ENCODE data around the gene LDB2. TPM values are rescaled to one million over a fixed set of nuclear protein-coding genes. Genes with fewer than 3 reads are reported as not detected.

Gene LDB2
- total and polyA plus RNA-seq, 2 experiments from 2014 or later = 48.6 to 80.1 TPM

DNA sequence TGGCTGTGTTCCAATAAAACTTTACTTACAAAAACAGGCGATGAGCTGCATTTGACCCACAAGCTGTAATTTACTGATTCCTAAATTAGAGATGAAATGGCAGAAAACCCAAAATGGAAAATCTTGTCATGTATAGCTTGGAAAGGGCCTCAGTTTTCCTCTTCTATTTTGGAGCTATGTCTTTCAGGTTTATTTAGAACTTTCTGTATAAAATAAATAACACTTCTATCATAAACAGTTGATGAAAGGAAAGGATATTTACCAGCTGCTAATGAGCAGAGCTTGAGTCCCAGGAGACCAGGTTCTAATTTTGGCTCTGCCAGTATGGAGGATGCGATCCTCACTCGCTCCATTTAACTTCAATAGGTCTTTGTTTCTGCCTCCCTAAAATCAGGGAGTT is 213.5 kb downstream of the LDB2 start:
- Mint-ChIP-seq H3K4me3 (no peak overlapping the region), H3K9me3 (no peaks in the 10 kb centered on the region), H3K4me1 (peaks cover 40% of the 10 kb centered on the region), H3K27me3 (ENCODE audit: insufficient read depth, low read depth, poor library complexity) (peaks cover 4% of the 10 kb centered on the region), H3K36me3 (ENCODE audit: low read depth) (no peaks in the 10 kb centered on the region), H3K27ac (no peak overlapping the region)
- no peak for TF ChIP-seq ZNF114 (CRISPR knock-in tag; IDR thresholded peaks at IDR 0.05)
- TF ChIP-seq, protein P1, sequence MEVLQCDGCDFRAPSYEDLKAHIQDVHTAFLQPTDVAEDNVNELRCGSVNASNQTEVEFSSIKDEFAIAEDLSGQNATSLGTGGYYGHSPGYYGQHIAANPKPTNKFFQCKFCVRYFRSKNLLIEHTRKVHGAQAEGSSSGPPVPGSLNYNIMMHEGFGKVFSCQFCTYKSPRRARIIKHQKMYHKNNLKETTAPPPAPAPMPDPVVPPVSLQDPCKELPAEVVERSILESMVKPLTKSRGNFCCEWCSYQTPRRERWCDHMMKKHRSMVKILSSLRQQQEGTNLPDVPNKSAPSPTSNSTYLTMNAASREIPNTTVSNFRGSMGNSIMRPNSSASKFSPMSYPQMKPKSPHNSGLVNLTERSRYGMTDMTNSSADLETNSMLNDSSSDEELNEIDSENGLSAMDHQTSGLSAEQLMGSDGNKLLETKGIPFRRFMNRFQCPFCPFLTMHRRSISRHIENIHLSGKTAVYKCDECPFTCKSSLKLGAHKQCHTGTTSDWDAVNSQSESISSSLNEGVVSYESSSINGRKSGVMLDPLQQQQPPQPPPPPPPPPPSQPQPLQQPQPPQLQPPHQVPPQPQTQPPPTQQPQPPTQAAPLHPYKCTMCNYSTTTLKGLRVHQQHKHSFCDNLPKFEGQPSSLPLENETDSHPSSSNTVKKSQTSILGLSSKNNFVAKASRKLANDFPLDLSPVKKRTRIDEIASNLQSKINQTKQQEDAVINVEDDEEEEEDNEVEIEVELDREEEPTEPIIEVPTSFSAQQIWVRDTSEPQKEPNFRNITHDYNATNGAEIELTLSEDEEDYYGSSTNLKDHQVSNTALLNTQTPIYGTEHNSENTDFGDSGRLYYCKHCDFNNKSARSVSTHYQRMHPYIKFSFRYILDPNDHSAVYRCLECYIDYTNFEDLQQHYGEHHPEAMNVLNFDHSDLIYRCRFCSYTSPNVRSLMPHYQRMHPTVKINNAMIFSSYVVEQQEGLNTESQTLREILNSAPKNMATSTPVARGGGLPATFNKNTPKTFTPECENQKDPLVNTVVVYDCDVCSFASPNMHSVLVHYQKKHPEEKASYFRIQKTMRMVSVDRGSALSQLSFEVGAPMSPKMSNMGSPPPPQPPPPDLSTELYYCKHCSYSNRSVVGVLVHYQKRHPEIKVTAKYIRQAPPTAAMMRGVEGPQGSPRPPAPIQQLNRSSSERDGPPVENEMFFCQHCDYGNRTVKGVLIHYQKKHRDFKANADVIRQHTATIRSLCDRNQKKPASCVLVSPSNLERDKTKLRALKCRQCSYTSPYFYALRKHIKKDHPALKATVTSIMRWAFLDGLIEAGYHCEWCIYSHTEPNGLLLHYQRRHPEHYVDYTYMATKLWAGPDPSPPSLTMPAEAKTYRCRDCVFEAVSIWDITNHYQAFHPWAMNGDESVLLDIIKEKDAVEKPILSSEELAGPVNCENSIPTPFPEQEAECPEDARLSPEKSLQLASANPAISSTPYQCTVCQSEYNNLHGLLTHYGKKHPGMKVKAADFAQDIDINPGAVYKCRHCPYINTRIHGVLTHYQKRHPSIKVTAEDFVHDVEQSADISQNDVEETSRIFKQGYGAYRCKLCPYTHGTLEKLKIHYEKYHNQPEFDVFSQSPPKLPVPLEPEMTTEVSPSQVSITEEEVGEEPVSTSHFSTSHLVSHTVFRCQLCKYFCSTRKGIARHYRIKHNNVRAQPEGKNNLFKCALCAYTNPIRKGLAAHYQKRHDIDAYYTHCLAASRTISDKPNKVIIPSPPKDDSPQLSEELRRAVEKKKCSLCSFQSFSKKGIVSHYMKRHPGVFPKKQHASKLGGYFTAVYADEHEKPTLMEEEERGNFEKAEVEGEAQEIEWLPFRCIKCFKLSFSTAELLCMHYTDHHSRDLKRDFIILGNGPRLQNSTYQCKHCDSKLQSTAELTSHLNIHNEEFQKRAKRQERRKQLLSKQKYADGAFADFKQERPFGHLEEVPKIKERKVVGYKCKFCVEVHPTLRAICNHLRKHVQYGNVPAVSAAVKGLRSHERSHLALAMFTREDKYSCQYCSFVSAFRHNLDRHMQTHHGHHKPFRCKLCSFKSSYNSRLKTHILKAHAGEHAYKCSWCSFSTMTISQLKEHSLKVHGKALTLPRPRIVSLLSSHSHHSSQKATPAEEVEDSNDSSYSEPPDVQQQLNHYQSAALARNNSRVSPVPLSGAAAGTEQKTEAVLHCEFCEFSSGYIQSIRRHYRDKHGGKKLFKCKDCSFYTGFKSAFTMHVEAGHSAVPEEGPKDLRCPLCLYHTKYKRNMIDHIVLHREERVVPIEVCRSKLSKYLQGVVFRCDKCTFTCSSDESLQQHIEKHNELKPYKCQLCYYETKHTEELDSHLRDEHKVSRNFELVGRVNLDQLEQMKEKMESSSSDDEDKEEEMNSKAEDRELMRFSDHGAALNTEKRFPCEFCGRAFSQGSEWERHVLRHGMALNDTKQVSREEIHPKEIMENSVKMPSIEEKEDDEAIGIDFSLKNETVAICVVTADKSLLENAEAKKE (CRISPR knock-in tag; IDR thresholded peaks at IDR 0.05) = no peak
- no peak for TF ChIP-seq CREB1 (CRISPR knock-in tag; IDR thresholded peaks at IDR 0.05; ENCODE audit: low read depth)
- TF ChIP-seq, protein P2, sequence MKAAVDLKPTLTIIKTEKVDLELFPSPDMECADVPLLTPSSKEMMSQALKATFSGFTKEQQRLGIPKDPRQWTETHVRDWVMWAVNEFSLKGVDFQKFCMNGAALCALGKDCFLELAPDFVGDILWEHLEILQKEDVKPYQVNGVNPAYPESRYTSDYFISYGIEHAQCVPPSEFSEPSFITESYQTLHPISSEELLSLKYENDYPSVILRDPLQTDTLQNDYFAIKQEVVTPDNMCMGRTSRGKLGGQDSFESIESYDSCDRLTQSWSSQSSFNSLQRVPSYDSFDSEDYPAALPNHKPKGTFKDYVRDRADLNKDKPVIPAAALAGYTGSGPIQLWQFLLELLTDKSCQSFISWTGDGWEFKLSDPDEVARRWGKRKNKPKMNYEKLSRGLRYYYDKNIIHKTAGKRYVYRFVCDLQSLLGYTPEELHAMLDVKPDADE (IDR thresholded peaks at IDR 0.05) = no peak
- TF ChIP-seq STAT1 (IDR thresholded peaks at IDR 0.05; ENCODE audit: unreplicated experiment) = no peak
- TF ChIP-seq POLR2AphosphoS5 (IDR thresholded peaks at IDR 0.05; ENCODE audit: low read depth) = no peak
- TF ChIP-seq ZNF331 (CRISPR knock-in tag; IDR thresholded peaks at IDR 0.05; ENCODE audit: low read depth) = no peak
- no peak for TF ChIP-seq NANOG (IDR thresholded peaks at IDR 0.05; ENCODE audit: borderline replicate concordance)
- TF ChIP-seq EZH2phosphoT487 (IDR thresholded peaks at IDR 0.05; ENCODE audit: unreplicated experiment) = no peak
- TF ChIP-seq, protein P3, sequence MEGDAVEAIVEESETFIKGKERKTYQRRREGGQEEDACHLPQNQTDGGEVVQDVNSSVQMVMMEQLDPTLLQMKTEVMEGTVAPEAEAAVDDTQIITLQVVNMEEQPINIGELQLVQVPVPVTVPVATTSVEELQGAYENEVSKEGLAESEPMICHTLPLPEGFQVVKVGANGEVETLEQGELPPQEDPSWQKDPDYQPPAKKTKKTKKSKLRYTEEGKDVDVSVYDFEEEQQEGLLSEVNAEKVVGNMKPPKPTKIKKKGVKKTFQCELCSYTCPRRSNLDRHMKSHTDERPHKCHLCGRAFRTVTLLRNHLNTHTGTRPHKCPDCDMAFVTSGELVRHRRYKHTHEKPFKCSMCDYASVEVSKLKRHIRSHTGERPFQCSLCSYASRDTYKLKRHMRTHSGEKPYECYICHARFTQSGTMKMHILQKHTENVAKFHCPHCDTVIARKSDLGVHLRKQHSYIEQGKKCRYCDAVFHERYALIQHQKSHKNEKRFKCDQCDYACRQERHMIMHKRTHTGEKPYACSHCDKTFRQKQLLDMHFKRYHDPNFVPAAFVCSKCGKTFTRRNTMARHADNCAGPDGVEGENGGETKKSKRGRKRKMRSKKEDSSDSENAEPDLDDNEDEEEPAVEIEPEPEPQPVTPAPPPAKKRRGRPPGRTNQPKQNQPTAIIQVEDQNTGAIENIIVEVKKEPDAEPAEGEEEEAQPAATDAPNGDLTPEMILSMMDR (conservative IDR thresholded peaks at IDR 0.05; ENCODE audit: low read depth in 2 of 2) = no peak
- TF ChIP-seq JUNB (IDR thresholded peaks at IDR 0.05; ENCODE audit: unreplicated experiment) = no peak
- TF ChIP-seq, protein P4, sequence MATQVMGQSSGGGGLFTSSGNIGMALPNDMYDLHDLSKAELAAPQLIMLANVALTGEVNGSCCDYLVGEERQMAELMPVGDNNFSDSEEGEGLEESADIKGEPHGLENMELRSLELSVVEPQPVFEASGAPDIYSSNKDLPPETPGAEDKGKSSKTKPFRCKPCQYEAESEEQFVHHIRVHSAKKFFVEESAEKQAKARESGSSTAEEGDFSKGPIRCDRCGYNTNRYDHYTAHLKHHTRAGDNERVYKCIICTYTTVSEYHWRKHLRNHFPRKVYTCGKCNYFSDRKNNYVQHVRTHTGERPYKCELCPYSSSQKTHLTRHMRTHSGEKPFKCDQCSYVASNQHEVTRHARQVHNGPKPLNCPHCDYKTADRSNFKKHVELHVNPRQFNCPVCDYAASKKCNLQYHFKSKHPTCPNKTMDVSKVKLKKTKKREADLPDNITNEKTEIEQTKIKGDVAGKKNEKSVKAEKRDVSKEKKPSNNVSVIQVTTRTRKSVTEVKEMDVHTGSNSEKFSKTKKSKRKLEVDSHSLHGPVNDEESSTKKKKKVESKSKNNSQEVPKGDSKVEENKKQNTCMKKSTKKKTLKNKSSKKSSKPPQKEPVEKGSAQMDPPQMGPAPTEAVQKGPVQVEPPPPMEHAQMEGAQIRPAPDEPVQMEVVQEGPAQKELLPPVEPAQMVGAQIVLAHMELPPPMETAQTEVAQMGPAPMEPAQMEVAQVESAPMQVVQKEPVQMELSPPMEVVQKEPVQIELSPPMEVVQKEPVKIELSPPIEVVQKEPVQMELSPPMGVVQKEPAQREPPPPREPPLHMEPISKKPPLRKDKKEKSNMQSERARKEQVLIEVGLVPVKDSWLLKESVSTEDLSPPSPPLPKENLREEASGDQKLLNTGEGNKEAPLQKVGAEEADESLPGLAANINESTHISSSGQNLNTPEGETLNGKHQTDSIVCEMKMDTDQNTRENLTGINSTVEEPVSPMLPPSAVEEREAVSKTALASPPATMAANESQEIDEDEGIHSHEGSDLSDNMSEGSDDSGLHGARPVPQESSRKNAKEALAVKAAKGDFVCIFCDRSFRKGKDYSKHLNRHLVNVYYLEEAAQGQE (IDR thresholded peaks at IDR 0.05; ENCODE audit: unreplicated experiment) = no peak
- TF ChIP-seq EZH2 (IDR thresholded peaks at IDR 0.05; ENCODE audit: low read depth, unreplicated experiment) = no peak
- Histone ChIP-seq H3K27ac (ENCODE audit: low read depth) (no peak overlapping the region), H4K20me1 (replicated peaks; ENCODE audit: insufficient read depth) (no peaks in the 10 kb centered on the region), H3K79me2 (replicated peaks; ENCODE audit: insufficient read depth) (no peaks in the 10 kb centered on the region), H3K27me3 (ENCODE audit: insufficient read depth) (no peaks in the 10 kb centered on the region), H3K36me3 (ENCODE audit: insufficient read depth) (no peaks in the 10 kb centered on the region), H3K4me1 (ENCODE audit: insufficient read depth) (peaks cover 14% of the 10 kb centered on the region), H3K4me2 (no peak overlapping the region), H3K4me3 (no peak overlapping the region), H2AFZ (no peak overlapping the region), H3F3A (replicated peaks; ENCODE audit: low read depth) (no peaks in the 10 kb centered on the region), H3K9me2 (ENCODE audit: insufficient read depth) (peaks cover 5% of the 10 kb centered on the region; the same call in 1 of the 2 replicates)
- no peak for ATAC-seq
- DNase-seq (ENCODE audit: low spot score) = no peak
